Mammary epithelial cell (primary cell): Measurements from ENCODE around the gene ART1.

ENCODE experiments used
- EZH2 ChIP-seq: IDR thresholded peaks from 2 replicates; pipeline ENCODE4 v1.6.1; 2012; ENCODE audit warnings: low read length, inconsistent platforms, borderline replicate concordance
- TF ChIP-seq, protein P1 (sequence below), 2 donors: IDR thresholded peaks in 1 of 2; conservative IDR thresholded peaks in 1 of 2; 2 replicates each; pipeline ENCODE4 v1.5.1; 2011 to 2012; ENCODE audit warnings: inconsistent platforms in 2 of 2, low read length in 2 of 2, mild to moderate bottlenecking in 2 of 2, control low read depth in 1 of 2, low read depth in 1 of 2; ENCODE audit not compliant: insufficient read depth in 1 of 2; ENCODE audit errors: extremely low read depth in 1 of 2

DNA sequence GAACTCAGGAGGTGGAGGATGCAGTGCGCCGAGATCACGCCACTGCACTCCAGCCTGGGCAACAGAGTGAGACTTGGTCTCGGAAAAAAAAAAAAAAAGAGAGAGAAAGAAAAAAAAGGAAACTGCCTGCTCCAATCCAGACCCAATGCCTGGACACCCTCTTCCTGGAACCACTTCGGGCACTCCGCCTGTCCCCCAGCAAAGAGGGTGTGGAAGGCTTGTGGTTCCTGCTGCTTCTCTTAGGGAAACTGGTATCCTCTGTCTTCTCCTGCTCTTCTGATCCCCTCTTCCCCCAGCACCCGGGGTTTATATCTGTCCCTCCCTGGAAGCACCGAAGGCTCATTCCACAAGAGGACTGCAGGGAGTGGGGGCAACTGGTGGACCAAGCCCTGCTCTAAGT, 13.3 kb downstream of the ART1 start:
- no peak for TF ChIP-seq EZH2
- TF ChIP-seq, protein P1, sequence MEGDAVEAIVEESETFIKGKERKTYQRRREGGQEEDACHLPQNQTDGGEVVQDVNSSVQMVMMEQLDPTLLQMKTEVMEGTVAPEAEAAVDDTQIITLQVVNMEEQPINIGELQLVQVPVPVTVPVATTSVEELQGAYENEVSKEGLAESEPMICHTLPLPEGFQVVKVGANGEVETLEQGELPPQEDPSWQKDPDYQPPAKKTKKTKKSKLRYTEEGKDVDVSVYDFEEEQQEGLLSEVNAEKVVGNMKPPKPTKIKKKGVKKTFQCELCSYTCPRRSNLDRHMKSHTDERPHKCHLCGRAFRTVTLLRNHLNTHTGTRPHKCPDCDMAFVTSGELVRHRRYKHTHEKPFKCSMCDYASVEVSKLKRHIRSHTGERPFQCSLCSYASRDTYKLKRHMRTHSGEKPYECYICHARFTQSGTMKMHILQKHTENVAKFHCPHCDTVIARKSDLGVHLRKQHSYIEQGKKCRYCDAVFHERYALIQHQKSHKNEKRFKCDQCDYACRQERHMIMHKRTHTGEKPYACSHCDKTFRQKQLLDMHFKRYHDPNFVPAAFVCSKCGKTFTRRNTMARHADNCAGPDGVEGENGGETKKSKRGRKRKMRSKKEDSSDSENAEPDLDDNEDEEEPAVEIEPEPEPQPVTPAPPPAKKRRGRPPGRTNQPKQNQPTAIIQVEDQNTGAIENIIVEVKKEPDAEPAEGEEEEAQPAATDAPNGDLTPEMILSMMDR (conservative IDR thresholded peaks at IDR 0.05 in 1 of 2, IDR thresholded peaks at IDR 0.05 in 1 of 2; ENCODE audit: extremely low read depth in 1 of 2, insufficient read depth in 1 of 2, low read depth in 1 of 2, low read length in 2 of 2) = no peak
